HG03095 (cell line): Measurements from ENCODE around the gene GIMAP8.
A peak's percentile ranks its signal among the peaks of the same experiment; 100 is the strongest.
"Not testable (repeated sequence)": the region's sequence is repeated elsewhere in the genome, so short reads cannot be mapped to it uniquely, and the experiment has no call there.

Source experiments
- ATAC-seq: cut with Tn5 transposase; IDR thresholded peaks from one replicate; pipeline ENCODE4 v1.9.1; 2021; ENCODE audit warnings: moderate library complexity; ENCODE audit not compliant: unreplicated experiment

GIMAP8 gene

GRCh38 chr7:150434240-150434639 lies 16.2 kb upstream of the GIMAP8 start:
- ATAC-seq = no peak

GRCh38 chr7:150435047-150435389 lies 15.4 kb upstream of the GIMAP8 start:
- ATAC-seq = no peak

GRCh38 chr7:150435390-150436073 lies 14.9 kb upstream of the GIMAP8 start:
- peak; percentile 89 for ATAC-seq

- ATAC-seq = no peak
Observed at GRCh38 chr7:150439967-150440366, 10.5 kb upstream of the GIMAP8 start.

- ATAC-seq = no peak
Observed at GRCh38 chr7:150441524-150441923, 8.9 kb upstream of the GIMAP8 start.

GRCh38 chr7:150442811-150443210 lies 7.6 kb upstream of the GIMAP8 start:
- ATAC-seq = no peak

GRCh38 chr7:150443793-150444540 lies 6.5 kb upstream of the GIMAP8 start:
- no peak for ATAC-seq

GRCh38 chr7:150444674-150445365 lies 5.6 kb upstream of the GIMAP8 start:
- ATAC-seq = no peak

GRCh38 chr7:150446288-150446938 lies 4.0 kb upstream of the GIMAP8 start:
- no peak for ATAC-seq

- ATAC-seq = no peak
Observed at GRCh38 chr7:150447966-150448788, 2.3 kb upstream of the GIMAP8 start.

- ATAC-seq = peak; percentile 51
Observed at GRCh38 chr7:150448789-150449147, 1.7 kb upstream of the GIMAP8 start.

GRCh38 chr7:150449206-150449952 lies 1.1 kb upstream of the GIMAP8 start:
- ATAC-seq = no peak

- ATAC-seq = peak; percentile 31
Observed at GRCh38 chr7:150451097-150451793, 815 bp downstream of the GIMAP8 start.

- no peak for ATAC-seq
Observed at GRCh38 chr7:150451833-150452461, 1.5 kb downstream of the GIMAP8 start.

GRCh38 chr7:150453181-150453580 lies 2.8 kb downstream of the GIMAP8 start:
- ATAC-seq = no peak

GRCh38 chr7:150453892-150454291 lies 3.5 kb downstream of the GIMAP8 start:
- ATAC-seq = no peak

- not testable (repeated sequence) for ATAC-seq
Observed at GRCh38 chr7:150457064-150457463, 6.6 kb downstream of the GIMAP8 start.

- ATAC-seq = no peak
Observed at GRCh38 chr7:150458235-150458634, 7.8 kb downstream of the GIMAP8 start.

GRCh38 chr7:150458756-150459155 lies 8.3 kb downstream of the GIMAP8 start:
- no peak for ATAC-seq
